ENCODE measurements around the gene EML6. TPM values are rescaled to one million over a fixed set of nuclear protein-coding genes. Genes with fewer than 3 reads are reported as not detected.
A peak's percentile ranks its signal among the peaks of the same experiment; 100 is the strongest.

Gene EML6
- total and polyA plus RNA-seq, 2 of the 13 experiments (the other 11 are each of a cell fraction or from before 2014, with no cell fraction given), result 17.2 to 32.4 TPM

DNA sequence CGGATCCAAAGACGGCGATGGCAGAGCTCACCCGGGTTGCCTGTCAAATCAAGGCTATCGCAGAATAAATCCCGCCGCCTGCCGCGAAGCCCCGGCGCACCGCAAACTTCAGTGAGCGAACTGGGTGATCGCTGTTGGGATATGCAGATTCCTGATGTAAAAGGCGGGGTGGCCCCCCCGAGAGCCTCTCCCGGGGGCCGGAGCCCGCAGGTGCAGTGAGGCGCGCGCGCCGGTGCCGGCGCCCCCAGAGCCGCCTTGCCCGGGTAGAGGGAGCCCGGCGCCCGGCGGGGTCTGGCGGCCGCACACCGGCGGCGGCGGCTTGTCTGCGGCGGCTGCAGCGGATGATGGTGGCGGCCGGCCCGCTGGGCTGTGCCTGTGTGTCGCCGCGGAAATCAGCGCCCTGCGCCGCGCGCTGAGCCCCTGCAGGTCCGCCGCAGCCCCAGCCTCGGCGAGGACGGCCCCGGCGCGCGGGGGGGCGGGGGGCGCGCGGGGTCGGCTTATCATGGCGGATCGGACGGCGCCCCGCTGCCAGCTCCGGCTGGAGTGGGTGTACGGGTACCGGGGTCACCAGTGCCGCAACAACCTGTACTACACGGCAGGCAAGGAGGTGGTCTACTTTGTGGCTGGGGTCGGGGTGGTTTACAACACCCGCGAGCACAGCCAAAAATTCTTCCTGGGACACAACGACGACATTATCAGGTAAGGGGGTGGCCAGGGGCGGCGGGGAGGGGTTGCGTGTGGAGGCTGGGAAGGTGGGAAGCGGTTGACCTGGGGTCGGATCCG is 1.3 kb downstream of the EML6 start (continued):
- TF ChIP-seq E2F2 (CRISPR knock-in tag; IDR thresholded peaks at IDR 0.05; ENCODE audit: borderline replicate concordance), result no peak
- TF ChIP-seq ZNF724P (CRISPR knock-in tag; IDR thresholded peaks at IDR 0.05; ENCODE audit: borderline replicate concordance), result no peak
- peak; percentile 29; the same call in 1 of the 2 replicates for TF ChIP-seq ZNF574 (CRISPR knock-in tag; IDR thresholded peaks at IDR 0.05)
- TF ChIP-seq ZNF496 (CRISPR knock-in tag; IDR thresholded peaks at IDR 0.05; ENCODE audit: insufficient replicate concordance), result no peak
- TF ChIP-seq ZFP36 (IDR thresholded peaks at IDR 0.05; ENCODE audit: borderline replicate concordance, low read depth, low read length, partially characterized antibody), result no peak
- no peak for TF ChIP-seq ZKSCAN5 (CRISPR knock-in tag; IDR thresholded peaks at IDR 0.05)
- TF ChIP-seq ZKSCAN8 (CRISPR knock-in tag; IDR thresholded peaks at IDR 0.05; ENCODE audit: borderline replicate concordance), result no peak
- no peak for TF ChIP-seq TBX3 (IDR thresholded peaks at IDR 0.05; ENCODE audit: borderline replicate concordance)
- no peak for TF ChIP-seq ZNF460 (CRISPR knock-in tag; IDR thresholded peaks at IDR 0.05; ENCODE audit: borderline replicate concordance)
- no peak for TF ChIP-seq DPF2 (CRISPR knock-in tag; IDR thresholded peaks at IDR 0.05; ENCODE audit: borderline replicate concordance, low read depth)
- TF ChIP-seq ZNF703 (CRISPR knock-in tag; IDR thresholded peaks at IDR 0.05; ENCODE audit: borderline replicate concordance), result no peak
- TF ChIP-seq, protein P1, sequence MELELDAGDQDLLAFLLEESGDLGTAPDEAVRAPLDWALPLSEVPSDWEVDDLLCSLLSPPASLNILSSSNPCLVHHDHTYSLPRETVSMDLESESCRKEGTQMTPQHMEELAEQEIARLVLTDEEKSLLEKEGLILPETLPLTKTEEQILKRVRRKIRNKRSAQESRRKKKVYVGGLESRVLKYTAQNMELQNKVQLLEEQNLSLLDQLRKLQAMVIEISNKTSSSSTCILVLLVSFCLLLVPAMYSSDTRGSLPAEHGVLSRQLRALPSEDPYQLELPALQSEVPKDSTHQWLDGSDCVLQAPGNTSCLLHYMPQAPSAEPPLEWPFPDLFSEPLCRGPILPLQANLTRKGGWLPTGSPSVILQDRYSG (CRISPR knock-in tag; IDR thresholded peaks at IDR 0.05), result no peak
- TF ChIP-seq, protein P2, sequence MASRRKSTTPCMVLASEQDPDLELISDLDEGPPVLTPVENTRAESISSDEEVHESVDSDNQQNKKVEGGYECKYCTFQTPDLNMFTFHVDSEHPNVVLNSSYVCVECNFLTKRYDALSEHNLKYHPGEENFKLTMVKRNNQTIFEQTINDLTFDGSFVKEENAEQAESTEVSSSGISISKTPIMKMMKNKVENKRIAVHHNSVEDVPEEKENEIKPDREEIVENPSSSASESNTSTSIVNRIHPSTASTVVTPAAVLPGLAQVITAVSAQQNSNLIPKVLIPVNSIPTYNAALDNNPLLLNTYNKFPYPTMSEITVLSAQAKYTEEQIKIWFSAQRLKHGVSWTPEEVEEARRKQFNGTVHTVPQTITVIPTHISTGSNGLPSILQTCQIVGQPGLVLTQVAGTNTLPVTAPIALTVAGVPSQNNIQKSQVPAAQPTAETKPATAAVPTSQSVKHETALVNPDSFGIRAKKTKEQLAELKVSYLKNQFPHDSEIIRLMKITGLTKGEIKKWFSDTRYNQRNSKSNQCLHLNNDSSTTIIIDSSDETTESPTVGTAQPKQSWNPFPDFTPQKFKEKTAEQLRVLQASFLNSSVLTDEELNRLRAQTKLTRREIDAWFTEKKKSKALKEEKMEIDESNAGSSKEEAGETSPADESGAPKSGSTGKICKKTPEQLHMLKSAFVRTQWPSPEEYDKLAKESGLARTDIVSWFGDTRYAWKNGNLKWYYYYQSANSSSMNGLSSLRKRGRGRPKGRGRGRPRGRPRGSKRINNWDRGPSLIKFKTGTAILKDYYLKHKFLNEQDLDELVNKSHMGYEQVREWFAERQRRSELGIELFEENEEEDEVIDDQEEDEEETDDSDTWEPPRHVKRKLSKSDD (CRISPR knock-in tag; IDR thresholded peaks at IDR 0.05; ENCODE audit: low read depth), result no peak
- TF ChIP-seq ZNF639 (CRISPR knock-in tag; conservative IDR thresholded peaks at IDR 0.05), result no peak
- no peak for TF ChIP-seq ZNF234 (CRISPR knock-in tag; conservative IDR thresholded peaks at IDR 0.05)
- no peak for TF ChIP-seq TCF7L2 (IDR thresholded peaks at IDR 0.05; ENCODE audit: low read depth, low read length)
